Natural killer cell (primary cell): Measurements from ENCODE around the gene UBE2M. TPM values are rescaled to one million over a fixed set of nuclear protein-coding genes. Genes with fewer than 3 reads are reported as not detected.

Source experiments
- ATAC-seq, 3 donors: fragments of 150-1000 bp in 2 of 3; fragments of 200-7000 bp in 1 of 3; cut with Tn5 transposase; 1 replicate in 1 of 3; 2 replicates in 2 of 3; pipeline ENCODE4 v1.10.0; 2021; ENCODE audit warnings: mild to moderate bottlenecking in 2 of 3, moderate library complexity in 2 of 3
- DNase-seq, 2 donors: peaks; one replicate each; pipeline versions ENCODE4 v3.0.0 to v3.0.0-alpha.2; 2013 to 2021; ENCODE audit warnings: mixed read lengths in 1 of 2
- H3K27ac ChIP-seq: one replicate; pipeline ENCODE4 v1.5.1; 2013; ENCODE audit warnings: mild to moderate bottlenecking, low read length
- H3K27me3 ChIP-seq: one replicate; pipeline ENCODE4 v1.6.1; 2013; ENCODE audit warnings: low read length; ENCODE audit not compliant: control insufficient read depth, insufficient read depth
- H3K36me3 ChIP-seq: one replicate; pipeline ENCODE4 v1.6.1; 2013; ENCODE audit warnings: low read length; ENCODE audit not compliant: control insufficient read depth, insufficient read depth
- H3K4me1 ChIP-seq: one replicate; pipeline ENCODE4 v1.6.1; 2013; ENCODE audit warnings: low read length; ENCODE audit not compliant: control insufficient read depth, insufficient read depth
- H3K4me3 ChIP-seq: one replicate; pipeline ENCODE4 v1.5.1; 2013; ENCODE audit warnings: low read length
- H3K9me3 ChIP-seq: one replicate; pipeline ENCODE4 v1.6.1; 2013; ENCODE audit warnings: low read length; ENCODE audit not compliant: control insufficient read depth, insufficient read depth
- H3K27ac Mint-ChIP-seq, 2 donors: one replicate each; pipeline ENCODE4 v1.8.0; 2022; ENCODE audit warnings: mild to moderate bottlenecking in 2 of 2, mixed read lengths in 2 of 2, moderate library complexity in 1 of 2
- H3K27me3 Mint-ChIP-seq, 2 donors: one replicate each; pipeline ENCODE4 v1.8.0; 2022; ENCODE audit warnings: low read depth in 2 of 2, mixed read lengths in 2 of 2
- H3K36me3 Mint-ChIP-seq: one replicate; pipeline ENCODE4 v1.8.0; 2022; ENCODE audit warnings: mixed read lengths
- H3K4me1 Mint-ChIP-seq, 2 donors: one replicate each; pipeline ENCODE4 v1.8.0; 2022; ENCODE audit warnings: mixed read lengths in 2 of 2
- H3K4me3 Mint-ChIP-seq: one replicate; pipeline ENCODE4 v1.8.0; 2022; ENCODE audit warnings: mild to moderate bottlenecking, moderate library complexity, mixed read lengths
- H3K9me3 Mint-ChIP-seq, 2 donors: one replicate each; pipeline ENCODE4 v1.8.0; 2022; ENCODE audit warnings: mixed read lengths in 2 of 2
- CTCF ChIP-seq: fragments of 200-600 bp; IDR thresholded peaks from one replicate; pipeline ENCODE4 v1.8.0; 2022; ENCODE audit warnings: antibody characterized with exemption
- WGBS: methylation state at CpG from one replicate; pipeline ENCODE4 v1.1.7; 2013; ENCODE audit warnings: missing lambda C conversion rate; ENCODE audit not compliant: insufficient coverage; 5-methylcytosine and 5-hydroxymethylcytosine counted together
- intact Hi-C: fragments of 100-400 bp; cut with micrococcal nuclease; formaldehyde crosslinking; loops from one replicate; pipeline ENCODE4 v1.14.2; 2022
- total RNA-seq, 4 donors: library from RNA; stranded (reverse); fragments of 120-200 nt in 1 of 4; gene quantifications; one replicate each; pipeline versions ENCODE4 v1.2.3 to v1.2.4, GENCODE V29; 2013 to 2022

UBE2M gene
- total RNA-seq, 3 donors from 2014 or later (not counting 1 experiment from before 2014, with no cell fraction given), result 71.0 to 89.5 (median 81.9) TPM

- H3K36me3 ChIP-seq, result no peaks in the 10 kb centered on the region
- H3K27ac ChIP-seq, result no peak overlapping the region
- Mint-ChIP-seq H3K4me1 (no peaks in the 10 kb centered on the region), H3K27ac (no peak overlapping the region), H3K4me3 (no peak overlapping the region), H3K36me3 (no peaks in the 10 kb centered on the region), H3K27me3 (peaks cover 0 to 2% of the 10 kb centered on the region in 2 donors), H3K9me3 (no peaks in the 10 kb centered on the region)
- ATAC-seq, result no peak
- TF ChIP-seq CTCF, result no peak
- intact Hi-C loops, result no loop called here
- H3K27me3 ChIP-seq, result no peaks in the 10 kb centered on the region
- no peak overlapping the region for H3K4me3 ChIP-seq
- no peaks in the 10 kb centered on the region for H3K9me3 ChIP-seq
- no peak for DNase-seq
- WGBS, result 85% methylated on average over 7 of the region's 10 CpGs
- H3K4me1 ChIP-seq, result no peaks in the 10 kb centered on the region
These were observed 27.2 kb downstream of the UBE2M start for GRCh38 chr19:58531034-58531840.

GRCh38 chr19:58529405-58529804 is 29.0 kb downstream of the UBE2M start:
- TF ChIP-seq CTCF, result no peak

GRCh38 chr19:58522709-58523108 is 35.7 kb downstream of the UBE2M start:
- Histone ChIP-seq H3K27ac (no peak overlapping the region), H3K4me3 (no peak overlapping the region), H3K4me1 (peaks cover 24% of the 10 kb centered on the region), H3K27me3 (no peaks in the 10 kb centered on the region), H3K36me3 (no peaks in the 10 kb centered on the region), H3K9me3 (no peaks in the 10 kb centered on the region)
- H3K9me3 Mint-ChIP-seq, result no peaks in the 10 kb centered on the region
- intact Hi-C loops, result no loop called here
- no peaks in the 10 kb centered on the region for H3K27me3 Mint-ChIP-seq
- TF ChIP-seq CTCF, result no peak
- H3K4me1 Mint-ChIP-seq, result peaks cover 25 to 30% of the 10 kb centered on the region in 2 donors
- H3K36me3 Mint-ChIP-seq, result no peaks in the 10 kb centered on the region
- no peak for ATAC-seq
- H3K27ac Mint-ChIP-seq, result no peak overlapping the region
- 87% methylated on average over 3 of the region's 3 CpGs for WGBS
- H3K4me3 Mint-ChIP-seq, result no peak overlapping the region
- no peak for DNase-seq

More at GRCh38 chr19:58529405-58529804, 29.0 kb downstream of the UBE2M start:
- Histone ChIP-seq H3K4me1 (no peaks in the 10 kb centered on the region), H3K9me3 (no peaks in the 10 kb centered on the region), H3K27me3 (no peaks in the 10 kb centered on the region), H3K27ac (no peak overlapping the region), H3K4me3 (no peak overlapping the region), H3K36me3 (no peaks in the 10 kb centered on the region)
- intact Hi-C loops, result no loop called here
- no peak for DNase-seq
- no peaks in the 10 kb centered on the region for H3K9me3 Mint-ChIP-seq
- peaks cover 0 to 2% of the 10 kb centered on the region in 2 donors for H3K27me3 Mint-ChIP-seq
- H3K36me3 Mint-ChIP-seq, result no peaks in the 10 kb centered on the region
- no peak overlapping the region for H3K4me3 Mint-ChIP-seq
- 92% methylated on average over 3 of the region's 3 CpGs for WGBS
- ATAC-seq, result no peak
- H3K4me1 Mint-ChIP-seq, result no peaks in the 10 kb centered on the region
- H3K27ac Mint-ChIP-seq, result no peak overlapping the region

GRCh38 chr19:58521651-58522050 is 36.8 kb downstream of the UBE2M start:
- Mint-ChIP-seq H3K4me3 (no peak overlapping the region), H3K36me3 (no peaks in the 10 kb centered on the region), H3K9me3 (no peaks in the 10 kb centered on the region), H3K27ac (no peak overlapping the region), H3K4me1 (peaks cover 25 to 36% of the 10 kb centered on the region in 2 donors), H3K27me3 (no peaks in the 10 kb centered on the region)
- H3K4me3 ChIP-seq, result no peak overlapping the region
- WGBS, result 89% methylated on average over 4 of the region's 4 CpGs
- intact Hi-C loops, result no loop called here
- H3K4me1 ChIP-seq, result peaks cover 28% of the 10 kb centered on the region
- no peaks in the 10 kb centered on the region for H3K9me3 ChIP-seq
- DNase-seq (no peak), ATAC-seq (no peak)
- no peak for TF ChIP-seq CTCF
- H3K27me3 ChIP-seq, result no peaks in the 10 kb centered on the region
- peaks cover 5% of the 10 kb centered on the region for H3K36me3 ChIP-seq
- H3K27ac ChIP-seq, result no peak overlapping the region
